Measurements from ENCODE around the gene TFAP2A.

- TF ChIP-seq POLR2AphosphoS5 (IDR thresholded peaks at IDR 0.05; ENCODE audit: low read depth, low read length) (no peak), TAF1 (IDR thresholded peaks at IDR 0.05; ENCODE audit: borderline replicate concordance, insufficient read depth, low read length) (no peak)
Measured at GRCh38 chr6:10426781-10427279, 12.0 kb upstream of the TFAP2A start.

All from PFSK-1 (cell line).